ENCODE measurements around the gene ERMP1.
"Not testable (repeated sequence)": the region's sequence is repeated elsewhere in the genome, so short reads cannot be mapped to it uniquely, and the experiment has no call there.

Gene ERMP1

GRCh38 chr9:5832538-5833529 lies at the start of gene ERMP1:
Gene ERMP1 (minus strand): TSS chr9:5833117. CDS start chr9:5833027, 90 bp downstream.
- DNase-seq: peak; percentile 40

- DNase-seq: not testable (repeated sequence)
Measured at GRCh38 chr9:5882244-5883012, 49.5 kb upstream of the ERMP1 start.

- DNase-seq: no peak
Measured at GRCh38 chr9:5879419-5880181, 46.7 kb upstream of the ERMP1 start.

- DNase-seq: no peak
Measured at GRCh38 chr9:5876711-5877110, 43.8 kb upstream of the ERMP1 start.

- DNase-seq: no peak
Measured at GRCh38 chr9:5876026-5876425, 43.1 kb upstream of the ERMP1 start.

- no peak for DNase-seq
Measured at GRCh38 chr9:5874048-5874447, 41.1 kb upstream of the ERMP1 start.

- no peak for DNase-seq
Measured at GRCh38 chr9:5873439-5873838, 40.5 kb upstream of the ERMP1 start.

GRCh38 chr9:5872511-5872910 lies 39.6 kb upstream of the ERMP1 start:
- no peak for DNase-seq

GRCh38 chr9:5871785-5872184 lies 38.9 kb upstream of the ERMP1 start:
- no peak for DNase-seq

- DNase-seq: peak; percentile 14
Measured at GRCh38 chr9:5870691-5871090, 37.8 kb upstream of the ERMP1 start.

GRCh38 chr9:5870020-5870339 lies 37.1 kb upstream of the ERMP1 start:
- DNase-seq: no peak

- no peak for DNase-seq
Measured at GRCh38 chr9:5869315-5870019, 36.5 kb upstream of the ERMP1 start.

- no peak for DNase-seq
Measured at GRCh38 chr9:5868235-5868634, 35.3 kb upstream of the ERMP1 start.

GRCh38 chr9:5866685-5867084 lies 33.8 kb upstream of the ERMP1 start:
- no peak for DNase-seq

GRCh38 chr9:5866272-5866671 lies 33.4 kb upstream of the ERMP1 start:
- no peak for DNase-seq

- DNase-seq: no peak
Measured at GRCh38 chr9:5864446-5864845, 31.5 kb upstream of the ERMP1 start.

- no peak for DNase-seq
Measured at GRCh38 chr9:5863092-5863746, 30.3 kb upstream of the ERMP1 start.

- no peak for DNase-seq
Measured at GRCh38 chr9:5858833-5859232, 25.9 kb upstream of the ERMP1 start.

- DNase-seq: no peak
Measured at GRCh38 chr9:5857928-5858327, 25.0 kb upstream of the ERMP1 start.

GRCh38 chr9:5854063-5854790 lies 21.3 kb upstream of the ERMP1 start:
- DNase-seq: no peak

- no peak for DNase-seq
Measured at GRCh38 chr9:5853617-5854016, 20.7 kb upstream of the ERMP1 start.
